ENCODE measurements around the gene SMAD6.

Gene SMAD6

DNA sequence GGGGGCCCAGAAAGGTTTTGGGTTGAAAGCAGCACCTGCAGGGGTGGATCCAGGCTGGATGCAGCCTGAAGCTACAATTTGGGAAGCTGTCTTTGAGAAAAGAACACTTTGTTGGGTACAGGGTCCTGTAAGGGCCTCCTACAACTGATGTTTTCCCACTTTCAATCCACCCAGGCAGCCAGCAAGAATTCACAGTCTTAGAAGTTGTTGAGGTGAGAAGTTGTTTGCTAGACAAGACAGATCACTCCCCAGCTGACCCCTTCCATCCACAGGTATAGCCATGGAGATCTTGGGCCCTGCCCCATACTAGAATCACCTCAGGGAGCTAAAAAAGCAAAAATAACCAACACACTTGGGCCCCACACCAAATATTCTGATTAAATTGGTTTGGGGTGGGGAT lies 10.3 kb upstream of the SMAD6 start:
- Histone ChIP-seq H3K27ac (ENCODE audit: low read depth, low read length) (no peak overlapping the region), H3K4me3 (ENCODE audit: low read depth, low read length) (no peak overlapping the region), H3K4me1 (ENCODE audit: control insufficient read depth, insufficient read depth, low read length, unreplicated experiment) (no peaks in the 10 kb centered on the region), H2AFZ (ENCODE audit: low read length, unreplicated experiment) (no peak overlapping the region), H3K36me3 (ENCODE audit: insufficient read depth, low read length) (no peaks in the 10 kb centered on the region), H3K79me2 (ENCODE audit: control insufficient read depth, insufficient read depth, low read length, unreplicated experiment) (no peaks in the 10 kb centered on the region), H3K27me3 (ENCODE audit: insufficient read depth, low read length) (no peaks in the 10 kb centered on the region)

DNA sequence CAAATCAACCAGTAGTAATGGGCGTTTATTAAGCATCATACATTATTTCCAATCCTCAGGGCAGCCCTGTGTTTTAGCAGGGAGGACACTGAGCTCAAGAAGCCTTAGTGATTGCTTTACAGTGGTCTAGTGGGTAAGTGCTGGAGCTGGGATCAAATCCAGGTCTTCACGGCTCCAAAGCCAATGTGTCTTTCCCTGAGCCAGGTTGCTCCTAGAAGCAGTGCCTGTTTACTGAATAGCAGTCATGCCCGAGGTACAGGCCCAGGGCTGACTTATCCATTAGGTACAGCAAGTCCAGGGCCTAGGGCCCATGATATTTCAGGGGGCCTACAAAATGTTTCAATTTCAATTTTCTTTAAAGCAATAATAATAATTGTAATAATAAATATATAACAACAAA lies 9.6 kb upstream of the SMAD6 start:
- H3K27me3 ChIP-seq (ENCODE audit: insufficient read depth, low read length) = no peaks in the 10 kb centered on the region
- H3K4me3 ChIP-seq (ENCODE audit: low read depth, low read length) = no peak overlapping the region
- H3K79me2 ChIP-seq (ENCODE audit: control insufficient read depth, insufficient read depth, low read length, unreplicated experiment) = no peaks in the 10 kb centered on the region
- no peak overlapping the region for H3K27ac ChIP-seq (ENCODE audit: low read depth, low read length)
- no peaks in the 10 kb centered on the region for H3K36me3 ChIP-seq (ENCODE audit: insufficient read depth, low read length)
- H2AFZ ChIP-seq (ENCODE audit: low read length, unreplicated experiment) = no peak overlapping the region
- H3K4me1 ChIP-seq (ENCODE audit: control insufficient read depth, insufficient read depth, low read length, unreplicated experiment) = no peaks in the 10 kb centered on the region

DNA sequence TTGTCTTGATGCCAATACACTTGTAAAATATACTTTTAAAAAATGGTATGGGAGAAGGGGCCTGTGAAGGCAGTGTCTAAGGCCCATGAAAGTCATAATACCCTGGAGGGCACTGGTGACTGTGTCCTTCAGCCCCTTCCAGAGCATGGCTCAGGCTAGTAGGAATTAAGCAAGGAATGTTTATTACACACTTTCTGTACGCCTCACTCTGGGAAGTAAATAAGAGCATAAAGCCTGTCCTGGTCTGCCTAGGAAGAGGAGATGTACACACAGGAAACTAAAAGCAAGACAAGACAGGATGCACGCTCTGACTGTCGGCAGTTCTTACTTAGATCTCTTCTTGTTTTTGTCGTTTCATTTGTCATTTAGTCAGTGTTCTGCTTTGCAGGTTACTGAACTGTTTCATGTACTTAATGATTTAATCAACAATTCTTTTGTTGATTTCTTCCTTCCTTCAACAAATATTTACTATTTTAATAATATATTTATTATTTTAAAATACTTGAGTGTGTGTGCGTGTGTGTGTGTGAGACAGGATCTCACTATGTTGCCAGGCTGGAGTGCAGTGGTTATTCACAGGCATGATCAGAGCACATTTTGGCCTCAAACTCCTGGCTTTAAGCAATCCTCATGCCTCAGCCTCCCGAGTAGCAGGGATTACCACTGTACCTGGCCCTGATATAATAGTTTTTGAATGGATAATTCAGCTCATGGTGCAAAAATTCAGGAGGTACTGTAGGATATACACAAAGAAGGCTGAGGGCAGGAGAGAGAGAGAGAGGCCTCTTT lies 9.0 kb upstream of the SMAD6 start:
- Histone ChIP-seq H3K4me3 (ENCODE audit: low read depth, low read length) (no peak overlapping the region), H3K27ac (ENCODE audit: low read depth, low read length) (no peak overlapping the region)

DNA sequence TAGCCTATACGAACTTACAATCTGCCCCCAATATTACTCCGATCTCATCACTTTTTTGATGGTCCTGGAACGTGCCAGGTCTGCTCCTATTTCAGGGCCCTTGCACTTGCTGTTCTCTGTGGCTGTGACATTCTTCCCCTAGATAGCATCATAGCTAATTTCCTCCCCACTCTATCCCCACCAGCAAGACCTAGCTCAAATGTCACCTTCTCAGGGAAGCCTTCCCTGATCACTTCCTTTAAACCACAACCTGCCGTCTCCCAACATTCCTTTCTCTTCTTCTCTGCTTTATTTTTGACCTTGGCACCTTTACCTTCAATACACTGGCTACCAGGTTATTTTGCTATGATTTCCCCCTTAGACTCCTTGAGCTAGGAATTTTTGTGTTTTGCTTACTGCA lies 5.3 kb upstream of the SMAD6 start:
- no peaks in the 10 kb centered on the region for H3K79me2 ChIP-seq (ENCODE audit: control insufficient read depth, insufficient read depth, low read length, unreplicated experiment)
- H3K27me3 ChIP-seq (ENCODE audit: insufficient read depth, low read length) = no peaks in the 10 kb centered on the region

More for the DNA sequence above, 9.0 kb upstream of the SMAD6 start:
- Histone ChIP-seq H3K79me2 (ENCODE audit: control insufficient read depth, insufficient read depth, low read length, unreplicated experiment) (no peaks in the 10 kb centered on the region), H3K4me1 (ENCODE audit: control insufficient read depth, insufficient read depth, low read length, unreplicated experiment) (peaks cover 2% of the 10 kb centered on the region), H3K36me3 (ENCODE audit: insufficient read depth, low read length) (no peaks in the 10 kb centered on the region), H3K27me3 (ENCODE audit: insufficient read depth, low read length) (no peaks in the 10 kb centered on the region), H2AFZ (ENCODE audit: low read length, unreplicated experiment) (no peak overlapping the region)

DNA sequence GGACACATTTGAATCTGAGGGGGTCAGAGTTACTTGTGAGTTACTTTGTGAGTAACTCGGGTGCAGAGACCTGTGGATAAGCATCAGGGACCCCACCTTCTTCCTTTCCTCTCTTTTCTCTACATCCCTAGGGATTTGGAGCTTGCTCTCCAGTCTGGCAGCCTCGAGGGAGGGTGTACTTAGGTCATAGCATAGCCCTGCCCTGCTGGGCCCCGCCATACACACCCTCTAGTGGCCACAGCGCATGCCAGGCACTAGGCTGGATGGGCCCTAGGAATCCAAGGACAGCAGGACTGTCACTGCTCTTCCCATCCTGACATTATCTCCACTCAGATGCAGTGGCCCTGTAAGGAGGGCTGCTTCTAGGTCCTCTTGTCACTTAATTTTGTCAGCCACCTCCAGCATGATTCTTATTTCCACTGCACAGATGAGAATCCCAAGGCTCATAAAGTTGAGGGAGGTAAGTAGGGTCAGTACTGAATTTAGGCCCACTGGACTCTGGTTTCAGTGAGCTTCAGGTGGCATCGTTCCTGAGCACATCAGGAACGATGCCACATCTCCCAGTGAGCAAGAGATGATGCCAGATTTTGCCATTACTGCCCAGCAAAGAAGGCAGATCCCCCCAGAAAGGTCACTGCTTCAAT lies 3.6 kb upstream of the SMAD6 start:
- H3K27ac ChIP-seq (ENCODE audit: low read depth, low read length) = no peak overlapping the region
- H3K27me3 ChIP-seq (ENCODE audit: insufficient read depth, low read length) = no peaks in the 10 kb centered on the region
- H3K4me1 ChIP-seq (ENCODE audit: control insufficient read depth, insufficient read depth, low read length, unreplicated experiment) = peaks cover 12% of the 10 kb centered on the region
- H3K4me3 ChIP-seq (ENCODE audit: low read depth, low read length) = no peak overlapping the region
- no peaks in the 10 kb centered on the region for H3K36me3 ChIP-seq (ENCODE audit: insufficient read depth, low read length)
- no peak overlapping the region for H2AFZ ChIP-seq (ENCODE audit: low read length, unreplicated experiment)
- peaks cover 10% of the 10 kb centered on the region for H3K79me2 ChIP-seq (ENCODE audit: control insufficient read depth, insufficient read depth, low read length, unreplicated experiment)

More for the DNA sequence above, 5.3 kb upstream of the SMAD6 start:
- Histone ChIP-seq H3K4me1 (ENCODE audit: control insufficient read depth, insufficient read depth, low read length, unreplicated experiment) (peaks cover 12% of the 10 kb centered on the region), H3K27ac (ENCODE audit: low read depth, low read length) (no peak overlapping the region), H2AFZ (ENCODE audit: low read length, unreplicated experiment) (no peak overlapping the region), H3K4me3 (ENCODE audit: low read depth, low read length) (no peak overlapping the region), H3K36me3 (ENCODE audit: insufficient read depth, low read length) (no peaks in the 10 kb centered on the region)

DNA sequence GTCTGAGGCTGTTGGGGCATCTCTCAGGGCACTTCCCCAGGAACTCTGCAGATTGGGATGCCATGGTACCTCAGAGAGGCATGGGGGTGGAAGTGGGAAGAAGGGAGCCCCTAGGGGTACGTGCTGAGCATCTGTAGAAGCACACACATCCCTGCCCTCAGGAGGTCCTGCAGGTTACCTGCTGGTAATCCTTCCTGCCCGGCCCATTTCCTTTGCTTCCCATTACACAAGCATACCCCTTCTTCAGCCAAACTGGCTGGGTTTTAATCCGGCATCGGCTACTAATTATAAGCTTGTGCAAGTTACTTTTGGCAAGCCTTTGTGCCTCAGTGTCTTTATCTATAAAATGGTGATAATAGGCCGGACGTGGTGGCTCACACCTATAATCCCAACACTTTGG lies 3.1 kb upstream of the SMAD6 start:
- H3K27ac ChIP-seq (ENCODE audit: low read depth, low read length) = no peak overlapping the region
- H3K4me3 ChIP-seq (ENCODE audit: low read depth, low read length) = no peak overlapping the region
- H3K79me2 ChIP-seq (ENCODE audit: control insufficient read depth, insufficient read depth, low read length, unreplicated experiment) = peaks cover 16% of the 10 kb centered on the region
- peaks cover 12% of the 10 kb centered on the region for H3K4me1 ChIP-seq (ENCODE audit: control insufficient read depth, insufficient read depth, low read length, unreplicated experiment)
- no peaks in the 10 kb centered on the region for H3K27me3 ChIP-seq (ENCODE audit: insufficient read depth, low read length)
- H3K36me3 ChIP-seq (ENCODE audit: insufficient read depth, low read length) = no peaks in the 10 kb centered on the region
- no peak overlapping the region for H2AFZ ChIP-seq (ENCODE audit: low read length, unreplicated experiment)

DNA sequence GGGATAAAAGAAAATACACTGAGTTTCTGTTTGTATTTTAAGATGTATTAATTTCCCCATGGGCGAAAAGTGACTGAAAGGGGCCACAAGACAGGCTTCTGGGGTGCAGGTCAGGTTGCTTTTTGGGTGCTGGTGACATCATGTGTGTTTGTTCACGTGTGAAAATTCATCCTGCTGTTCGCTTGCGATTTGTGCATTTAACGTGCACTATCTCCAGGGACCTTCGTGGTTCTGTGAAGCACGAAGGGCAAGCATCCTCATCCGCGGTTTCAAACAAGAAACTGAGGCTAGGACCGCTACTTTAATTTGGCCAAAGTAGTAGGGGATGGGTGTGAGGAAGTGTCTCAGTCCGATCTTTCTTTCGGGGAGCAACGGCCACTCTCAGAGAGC lies 1.6 kb upstream of the SMAD6 start:
- Histone ChIP-seq H2AFZ (ENCODE audit: low read length, unreplicated experiment) (peak overlapping the region; percentile 96), H3K27ac (ENCODE audit: low read depth, low read length) (no peak overlapping the region), H3K79me2 (ENCODE audit: control insufficient read depth, insufficient read depth, low read length, unreplicated experiment) (peaks cover 30% of the 10 kb centered on the region), H3K36me3 (ENCODE audit: insufficient read depth, low read length) (no peaks in the 10 kb centered on the region), H3K4me3 (ENCODE audit: low read depth, low read length) (peak overlapping the region; percentile 90), H3K4me1 (ENCODE audit: control insufficient read depth, insufficient read depth, low read length, unreplicated experiment) (peaks cover 21% of the 10 kb centered on the region), H3K27me3 (ENCODE audit: insufficient read depth, low read length) (no peaks in the 10 kb centered on the region)

DNA sequence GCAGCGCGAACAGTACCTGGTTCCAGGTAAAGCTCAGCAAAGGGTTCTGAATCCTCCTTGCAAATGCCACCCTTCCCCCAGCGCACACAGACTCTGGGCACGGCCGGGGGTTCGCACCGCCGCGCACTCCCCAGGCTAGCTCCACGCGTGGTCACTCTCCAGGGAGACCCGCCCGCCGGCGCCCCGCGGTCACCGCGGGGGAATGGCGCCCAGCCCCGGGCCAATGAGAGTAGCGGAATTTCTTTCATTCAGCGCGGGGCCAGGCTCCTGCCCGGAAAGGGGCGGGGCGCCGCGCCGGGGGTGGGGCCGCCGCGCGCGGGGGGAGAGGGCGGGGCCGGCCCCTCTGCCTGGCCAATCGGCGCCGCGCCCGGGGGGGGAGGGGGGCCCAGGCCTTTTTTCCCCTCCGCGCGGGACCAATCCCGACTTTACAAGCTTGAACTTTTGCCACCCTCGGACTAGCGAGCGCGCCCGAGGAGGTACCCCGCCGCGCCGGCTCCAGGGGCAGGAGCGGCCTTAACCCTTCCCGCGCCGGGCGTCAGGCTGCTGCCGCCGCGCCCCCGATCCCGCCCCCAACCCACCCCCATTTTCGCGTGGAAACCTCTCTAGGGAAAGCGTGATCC lies 1.1 kb upstream of the SMAD6 start:
- Histone ChIP-seq H3K36me3 (ENCODE audit: insufficient read depth, low read length) (no peaks in the 10 kb centered on the region), H2AFZ (ENCODE audit: low read length, unreplicated experiment) (peak overlapping the region; percentile 96), H3K4me1 (ENCODE audit: control insufficient read depth, insufficient read depth, low read length, unreplicated experiment) (peaks cover 26% of the 10 kb centered on the region), H3K79me2 (ENCODE audit: control insufficient read depth, insufficient read depth, low read length, unreplicated experiment) (peaks cover 35% of the 10 kb centered on the region), H3K4me3 (ENCODE audit: low read depth, low read length) (peak overlapping the region; percentile 90), H3K27me3 (ENCODE audit: insufficient read depth, low read length) (no peaks in the 10 kb centered on the region), H3K27ac (ENCODE audit: low read depth, low read length) (peak overlapping the region; percentile 18; the same call in 1 of the 2 replicates)

DNA sequence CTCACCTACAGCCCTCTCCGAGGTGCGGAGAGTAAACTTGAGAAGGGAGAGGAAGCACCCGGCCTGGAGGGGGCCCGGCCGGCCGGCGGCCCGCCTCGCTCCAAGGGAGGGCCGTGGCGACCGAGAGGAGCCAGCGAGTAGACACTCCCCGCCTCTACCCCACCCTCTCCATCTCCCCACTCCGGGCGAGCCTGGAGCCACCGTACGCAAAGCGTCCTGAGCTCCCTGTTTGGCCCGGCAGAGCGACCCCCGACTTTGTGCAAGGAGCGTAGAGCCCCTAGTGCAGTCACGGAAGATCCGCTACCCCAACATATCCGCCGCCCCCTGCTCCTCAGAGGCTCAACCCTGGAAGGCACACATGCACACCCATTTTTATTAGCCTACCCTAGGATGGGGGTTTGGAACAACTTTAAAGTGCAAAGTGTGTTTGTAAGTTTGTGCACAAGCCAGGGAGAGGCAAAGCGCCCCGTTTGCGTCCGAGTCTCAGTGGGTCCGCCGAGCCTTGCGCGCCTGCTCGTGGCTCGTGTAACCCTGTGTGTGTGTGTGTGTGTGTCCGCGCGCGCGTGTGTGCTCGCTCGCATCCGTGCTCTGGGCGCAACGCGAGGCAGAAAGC lies 508 bp upstream of the SMAD6 start:
- Histone ChIP-seq H3K79me2 (ENCODE audit: control insufficient read depth, insufficient read depth, low read length, unreplicated experiment) (peaks cover 41% of the 10 kb centered on the region), H3K27me3 (ENCODE audit: insufficient read depth, low read length) (no peaks in the 10 kb centered on the region), H3K4me1 (ENCODE audit: control insufficient read depth, insufficient read depth, low read length, unreplicated experiment) (peaks cover 32% of the 10 kb centered on the region), H3K36me3 (ENCODE audit: insufficient read depth, low read length) (no peaks in the 10 kb centered on the region), H3K4me3 (ENCODE audit: low read depth, low read length) (peak overlapping the region; percentile 87), H3K27ac (ENCODE audit: low read depth, low read length) (peak overlapping the region; percentile 18; the same call in 1 of the 2 replicates), H2AFZ (ENCODE audit: low read length, unreplicated experiment) (peak overlapping the region; percentile 49)

DNA sequence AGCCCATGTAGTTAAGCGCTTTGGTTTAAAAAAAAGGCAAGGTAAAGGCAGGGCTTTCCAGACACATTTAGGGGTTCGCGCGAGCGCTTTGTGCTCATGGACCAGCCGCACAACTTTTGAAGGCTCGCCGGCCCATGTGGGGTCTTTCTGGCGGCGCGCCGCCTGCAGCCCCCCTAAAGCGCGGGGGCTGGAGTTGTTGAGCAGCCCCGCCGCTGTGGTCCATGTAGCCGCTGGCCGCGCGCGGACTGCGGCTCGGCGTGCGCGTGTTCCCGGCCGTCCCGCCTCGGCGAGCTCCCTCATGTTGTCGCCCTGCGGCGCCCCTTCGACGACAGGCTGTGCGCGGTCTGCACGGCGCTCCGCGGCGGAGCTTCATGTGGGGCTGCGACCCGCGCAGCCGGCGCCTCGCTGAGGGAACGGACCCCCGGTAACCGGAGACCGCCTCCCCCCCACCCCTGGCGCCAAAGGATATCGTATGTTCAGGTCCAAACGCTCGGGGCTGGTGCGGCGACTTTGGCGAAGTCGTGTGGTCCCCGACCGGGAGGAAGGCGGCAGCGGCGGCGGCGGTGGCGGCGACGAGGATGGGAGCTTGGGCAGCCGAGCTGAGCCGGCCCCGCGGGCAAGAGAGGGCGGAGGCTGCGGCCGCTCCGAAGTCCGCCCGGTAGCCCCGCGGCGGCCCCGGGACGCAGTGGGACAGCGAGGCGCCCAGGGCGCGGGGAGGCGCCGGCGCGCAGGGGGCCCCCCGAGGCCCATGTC lies 927 bp downstream of the SMAD6 start:
- Histone ChIP-seq H3K27ac (ENCODE audit: low read depth, low read length) (no peak overlapping the region), H3K27me3 (ENCODE audit: insufficient read depth, low read length) (no peaks in the 10 kb centered on the region), H2AFZ (ENCODE audit: low read length, unreplicated experiment) (peak overlapping the region; percentile 68), H3K36me3 (ENCODE audit: insufficient read depth, low read length) (no peaks in the 10 kb centered on the region), H3K4me1 (ENCODE audit: control insufficient read depth, insufficient read depth, low read length, unreplicated experiment) (peaks cover 45% of the 10 kb centered on the region), H3K79me2 (ENCODE audit: control insufficient read depth, insufficient read depth, low read length, unreplicated experiment) (peaks cover 47% of the 10 kb centered on the region), H3K4me3 (ENCODE audit: low read depth, low read length) (peak overlapping the region; percentile 87)

All from ACC112 (cell line).